NOMO-1 (cell line): ENCODE data around the gene KCNH2.

Experiments
- DNase-seq, 2 experiments: peaks; one replicate each; lab custom pipeline; 2025; ENCODE audit not compliant: unreplicated experiment in 2 of 2; lab: John Stamatoyannopoulos, UW

Gene KCNH2

DNA sequence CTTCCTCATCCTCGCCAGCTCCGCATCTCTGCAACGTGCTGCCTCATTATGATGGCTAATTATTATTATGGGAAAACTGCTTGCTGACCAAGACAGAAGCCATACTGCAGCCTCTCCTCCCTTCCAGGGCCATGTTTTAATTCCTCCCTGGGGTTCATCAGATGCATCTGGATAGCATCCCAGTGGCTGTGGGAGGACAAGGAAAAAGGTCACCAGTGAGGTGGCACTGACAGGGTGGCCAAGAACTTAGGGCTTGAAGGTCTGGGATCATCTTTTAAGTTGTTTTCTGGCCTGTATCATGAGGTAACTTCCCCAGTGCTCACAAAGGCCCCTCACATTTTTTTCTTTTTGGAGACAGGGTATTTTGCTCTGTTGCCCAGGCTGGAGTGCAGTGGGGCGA, 39.6 kb downstream of the KCNH2 start:
- DNase-seq, result no peak

DNA sequence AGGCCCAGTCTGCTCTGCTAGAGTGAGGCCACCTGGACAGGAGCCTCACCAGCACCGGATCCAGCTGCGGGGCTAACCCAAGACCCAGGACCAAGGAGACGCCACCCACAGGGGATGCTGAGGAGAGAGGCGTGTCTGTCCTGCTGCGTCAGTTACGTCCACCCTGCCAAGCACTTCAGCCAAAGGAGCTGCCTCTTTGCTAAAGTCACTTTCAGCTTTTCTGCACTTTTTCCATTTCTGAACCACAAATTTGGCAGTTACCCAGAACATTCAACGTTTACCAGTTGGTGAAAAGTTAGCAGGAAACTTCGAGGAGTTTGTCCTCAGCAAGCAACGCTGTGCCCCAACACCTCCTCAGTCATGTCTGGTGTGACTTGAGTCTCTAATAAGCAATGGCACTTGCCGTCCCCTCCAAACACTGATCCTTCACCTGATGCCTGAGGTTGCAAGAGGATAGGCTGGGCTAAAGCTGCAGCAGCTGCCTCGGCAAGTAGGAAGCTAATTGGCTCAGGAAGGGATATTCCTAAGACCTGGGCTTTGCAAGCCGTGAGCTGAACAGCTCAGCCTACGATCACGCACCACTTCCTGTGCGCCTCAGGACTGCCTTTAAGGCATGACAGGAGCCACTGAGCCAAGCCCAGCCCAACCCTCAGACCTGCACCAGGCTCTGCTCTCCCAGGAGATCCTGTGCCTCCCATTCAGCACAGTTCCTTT, 40.1 kb downstream of the KCNH2 start:
- DNase-seq, result no peak

DNA sequence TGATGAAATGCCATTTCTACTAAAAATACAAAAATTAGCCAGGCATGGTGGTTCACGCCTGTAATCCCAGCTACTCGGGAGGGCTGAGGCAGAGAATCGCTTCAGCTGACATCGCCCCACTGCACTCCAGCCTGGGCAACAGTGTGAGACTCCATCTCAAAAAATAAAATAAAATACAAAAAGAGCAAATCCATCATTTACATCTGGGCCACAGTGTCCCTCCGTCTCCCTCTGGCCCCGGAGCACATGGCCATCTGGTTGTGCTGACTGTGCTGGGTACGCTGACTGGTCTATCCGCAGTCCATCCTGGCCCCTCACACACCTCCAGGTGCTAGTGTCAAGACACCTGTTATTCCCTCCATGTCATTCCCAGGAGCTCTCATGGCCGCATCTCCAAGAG, 42.1 kb downstream of the KCNH2 start:
- no peak for DNase-seq

DNA sequence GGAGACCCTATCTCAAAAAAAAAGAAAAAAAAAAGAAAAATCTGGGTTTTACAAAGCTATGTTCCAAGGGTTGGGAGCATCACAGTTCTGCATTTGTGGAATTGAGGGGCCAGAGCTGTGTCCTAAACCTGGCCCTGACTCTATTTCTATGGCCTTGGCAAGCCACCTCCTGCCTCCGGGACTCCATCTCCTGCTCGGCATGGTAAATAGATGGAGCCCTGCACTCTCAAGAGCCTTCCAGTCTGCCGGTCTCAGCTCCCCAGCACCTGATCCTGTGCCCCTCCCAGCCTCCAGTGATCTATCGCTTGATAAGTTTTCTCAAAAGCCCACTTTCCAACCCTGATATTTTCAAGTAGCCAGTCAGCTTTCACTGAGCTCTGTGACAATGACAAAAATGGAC, 43.0 kb downstream of the KCNH2 start:
- no peak for DNase-seq

DNA sequence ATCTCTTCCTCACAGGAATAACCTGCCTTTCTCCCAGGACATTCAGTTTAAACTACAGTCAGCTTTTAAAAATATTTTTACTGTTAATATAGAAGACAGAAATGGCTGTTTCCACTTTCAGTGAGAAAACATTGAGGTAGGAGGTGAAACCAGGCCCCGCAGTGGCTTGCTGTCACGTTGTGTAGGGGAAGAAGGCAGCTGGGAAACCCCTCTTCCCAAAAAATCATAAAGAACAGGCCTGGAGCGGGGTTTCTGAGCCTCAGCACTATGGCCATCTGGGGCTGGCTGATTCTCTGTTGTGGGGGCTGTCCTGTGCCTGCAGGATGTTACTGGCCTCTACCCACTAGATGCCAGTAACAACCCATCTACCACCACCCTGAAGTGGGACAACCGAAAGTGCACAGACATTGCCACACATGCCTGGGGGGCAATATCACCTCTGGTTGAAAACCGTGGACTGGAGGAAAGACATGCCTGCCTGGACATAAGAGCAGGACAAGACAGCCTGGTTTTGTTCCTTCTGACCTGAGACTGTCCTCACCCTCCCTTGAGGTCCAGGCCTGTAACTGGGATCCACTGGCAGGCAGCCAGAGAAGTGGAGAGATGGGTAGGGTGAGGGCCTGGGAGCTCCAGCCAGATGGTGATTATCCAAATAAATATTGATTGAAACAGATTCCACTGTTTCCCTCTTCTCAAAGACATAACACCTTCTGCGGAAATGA, 43.9 kb downstream of the KCNH2 start:
- no peak for DNase-seq

DNA sequence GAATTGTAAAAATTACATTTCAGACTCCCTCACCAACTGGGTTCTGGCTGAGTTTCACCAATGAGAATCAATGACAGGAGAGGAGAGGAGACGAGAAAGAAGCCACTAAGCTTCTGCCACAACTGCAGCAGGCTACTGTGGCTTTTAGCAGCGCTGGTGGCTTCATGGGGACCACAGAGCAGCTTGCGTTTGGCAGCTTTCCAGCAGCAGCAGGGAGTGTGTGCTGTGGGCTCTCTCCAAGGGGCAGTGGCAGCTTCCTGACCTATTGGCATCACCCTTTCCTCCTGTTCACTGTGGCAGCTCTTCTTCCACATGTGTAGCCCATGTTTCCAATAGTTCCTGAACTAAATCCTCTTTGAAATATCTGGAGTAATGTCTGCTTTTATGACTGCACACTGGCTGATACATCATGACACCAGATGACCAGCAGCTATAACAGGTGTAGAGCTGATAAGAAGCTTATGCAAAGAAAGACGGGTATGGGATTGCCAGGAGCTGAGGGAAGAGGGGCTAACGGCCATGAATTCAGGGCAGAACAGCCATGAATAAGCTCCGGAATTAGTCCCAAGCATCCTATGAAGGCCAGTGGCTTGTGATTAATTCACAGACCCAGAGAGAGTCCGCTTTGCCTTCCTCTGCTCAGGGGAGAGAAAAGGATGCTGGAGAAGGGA, 46.8 kb downstream of the KCNH2 start:
- no peak for DNase-seq

DNA sequence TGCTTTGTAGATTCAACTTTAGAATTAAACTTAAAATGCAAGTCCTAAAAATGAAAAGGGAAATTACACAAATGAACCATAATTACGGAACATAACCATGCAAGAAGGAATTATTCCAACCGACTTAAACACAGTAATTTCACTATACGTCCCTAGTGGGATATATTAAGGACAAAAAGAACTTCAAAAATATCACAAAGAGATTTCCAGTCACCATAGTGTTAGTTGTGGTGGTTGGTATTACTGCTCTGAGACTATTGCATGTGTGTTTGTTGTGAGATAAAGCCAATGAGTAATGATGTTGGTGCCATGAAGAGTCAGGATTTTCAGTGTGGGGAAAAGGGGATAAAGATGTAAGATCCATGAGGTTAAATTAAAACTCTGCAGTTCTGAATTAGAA, 49.6 kb downstream of the KCNH2 start:
- DNase-seq, result no peak

DNA sequence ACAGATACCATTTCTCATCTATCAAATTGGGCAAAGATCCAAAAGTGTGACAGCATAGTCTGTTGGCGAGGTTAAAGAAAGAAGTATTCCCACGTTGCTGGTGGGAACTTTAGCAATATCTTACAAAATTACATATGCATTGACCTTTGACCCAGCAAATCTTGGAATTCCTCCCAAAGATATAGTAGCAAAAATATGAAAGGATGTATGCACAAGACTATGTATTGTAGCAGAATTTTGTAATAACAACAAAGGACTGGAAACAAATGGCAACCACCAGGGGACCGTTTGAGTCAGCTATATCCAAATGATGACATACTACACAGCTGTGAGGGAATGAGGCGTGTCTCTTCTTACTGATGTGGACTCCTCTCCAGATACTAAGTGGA, 50.2 kb downstream of the KCNH2 start:
- no peak for DNase-seq

DNA sequence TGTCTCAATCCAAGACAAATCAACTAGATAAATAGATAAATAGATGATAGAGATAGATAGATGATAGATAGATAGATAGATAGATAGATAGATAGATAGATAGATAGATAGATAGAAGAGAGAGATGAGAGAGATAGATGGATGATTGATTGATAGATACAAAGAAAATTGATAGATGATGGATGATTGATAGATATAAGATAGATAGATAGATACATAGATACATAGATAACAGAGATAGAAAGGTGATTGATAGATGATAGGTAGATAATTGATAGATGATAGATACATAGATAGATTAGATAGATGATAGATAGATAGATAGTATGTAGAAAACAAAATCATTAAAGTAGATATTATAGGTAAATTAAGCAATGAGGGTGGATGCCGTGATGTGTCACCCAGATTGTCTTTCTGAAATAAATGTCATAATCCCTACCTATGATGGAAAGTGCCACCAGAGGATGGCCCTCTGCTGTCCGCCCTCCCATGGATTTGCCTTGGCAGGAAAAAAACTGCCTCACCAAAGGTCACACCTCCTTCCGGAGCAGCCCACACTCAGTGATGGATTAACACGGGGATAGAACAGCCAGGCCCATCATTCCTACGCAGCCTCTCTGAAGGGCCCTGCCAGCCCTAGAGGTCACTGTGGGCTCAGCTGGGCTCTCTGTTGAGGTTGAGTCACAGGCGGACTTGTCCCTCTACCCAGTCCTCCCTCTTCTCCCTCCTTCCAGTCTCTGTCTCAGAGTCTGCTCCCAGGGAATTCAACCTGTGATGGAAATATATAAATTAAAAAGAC, 50.8 kb downstream of the KCNH2 start:
- no peak for DNase-seq

DNA sequence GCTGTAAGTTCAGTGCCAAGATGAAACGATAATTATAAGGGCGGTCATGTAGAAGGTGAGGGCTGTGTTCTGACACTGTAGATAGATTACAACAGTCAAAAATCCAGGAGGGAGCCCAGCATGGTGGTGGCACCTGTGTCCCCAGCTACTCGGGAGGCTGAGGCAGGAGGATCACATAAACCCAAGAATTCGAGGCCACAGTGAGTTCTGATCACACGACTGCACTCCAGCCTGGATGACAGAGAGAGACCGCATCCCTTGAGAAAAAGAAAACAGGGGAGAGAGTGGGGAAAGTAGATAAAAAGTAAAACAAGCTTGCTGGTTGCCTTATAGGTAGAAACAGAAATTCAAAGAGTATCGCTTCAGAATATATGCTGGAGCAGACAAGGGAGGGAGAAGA, 52.1 kb downstream of the KCNH2 start:
- DNase-seq, result no peak

DNA sequence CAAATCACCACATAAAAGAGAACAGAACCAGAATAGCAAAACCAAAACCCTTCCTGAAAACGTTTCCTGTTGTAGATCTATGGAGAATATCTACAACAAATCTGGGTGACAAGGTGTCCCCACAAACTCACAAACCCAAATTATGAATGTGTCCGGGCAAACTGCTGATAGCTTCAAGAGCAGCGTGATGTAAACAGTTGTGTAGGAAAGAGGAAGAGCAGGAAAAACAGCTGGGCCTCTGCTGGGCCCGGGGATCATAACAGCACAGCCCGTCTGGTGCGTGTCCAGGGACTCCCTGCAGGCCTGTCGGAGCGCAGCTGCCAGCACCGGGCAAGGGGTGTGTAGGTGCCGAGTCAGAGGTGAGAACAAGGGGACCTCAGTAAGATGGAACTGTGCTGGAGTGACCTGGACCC, 53.7 kb downstream of the KCNH2 start:
- no peak for DNase-seq

DNA sequence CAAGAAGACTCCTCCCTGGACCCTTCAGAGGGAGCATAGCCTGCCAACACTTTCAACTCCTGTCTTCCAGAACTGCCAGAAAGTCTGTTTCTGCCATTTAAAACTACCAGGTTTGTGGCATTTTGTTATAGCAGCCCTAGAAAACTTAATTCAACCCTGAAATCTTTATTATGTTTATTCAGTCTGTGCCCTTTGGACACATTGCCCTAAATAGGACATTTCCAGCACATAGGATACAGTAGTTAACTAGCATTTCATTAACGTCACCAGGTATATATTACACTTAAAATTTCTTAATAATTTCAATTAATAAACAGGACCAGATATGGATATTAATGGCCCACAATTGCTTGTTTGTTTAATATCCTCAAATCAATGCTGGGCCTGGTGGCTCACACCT, 54.3 kb downstream of the KCNH2 start:
- DNase-seq, result no peak

DNA sequence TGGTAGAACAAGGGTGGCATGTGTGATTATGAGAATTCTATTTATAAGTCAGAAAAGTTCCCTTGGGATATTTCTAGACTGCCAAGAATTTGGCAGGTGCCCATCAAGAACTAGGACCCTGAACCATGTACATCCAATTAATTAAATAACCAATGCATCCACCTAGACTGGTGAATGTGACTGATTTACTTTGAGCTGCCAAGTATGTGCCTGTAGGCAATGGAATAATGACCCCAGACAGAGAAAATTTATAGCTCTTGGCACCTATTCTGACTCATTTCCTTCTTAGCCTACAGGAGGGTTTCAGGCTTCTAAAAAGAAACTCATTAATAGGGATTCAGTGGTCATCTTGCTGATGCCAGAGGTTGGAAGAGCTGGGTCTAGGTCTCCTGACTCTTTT, 54.9 kb downstream of the KCNH2 start:
- no peak for DNase-seq

DNA sequence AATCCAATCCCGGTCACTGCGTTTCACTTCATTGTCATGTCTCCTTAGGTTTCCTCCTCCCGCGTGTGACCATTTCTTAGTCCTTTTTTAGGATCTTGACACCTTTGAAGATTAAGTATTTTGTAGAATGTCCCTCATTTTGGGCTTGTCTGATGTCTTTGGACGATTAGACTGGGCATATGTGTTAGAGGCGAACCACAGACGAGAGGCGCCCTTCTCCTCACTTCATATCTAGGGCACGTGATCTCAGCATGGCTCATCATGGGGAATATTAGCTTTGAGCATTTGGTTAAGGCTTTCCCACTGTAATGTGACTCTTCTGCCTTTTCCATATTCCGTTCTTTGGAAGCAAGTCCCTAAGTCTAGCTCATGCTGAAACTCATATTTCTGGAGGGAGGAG, 59.0 kb downstream of the KCNH2 start:
- no peak for DNase-seq

DNA sequence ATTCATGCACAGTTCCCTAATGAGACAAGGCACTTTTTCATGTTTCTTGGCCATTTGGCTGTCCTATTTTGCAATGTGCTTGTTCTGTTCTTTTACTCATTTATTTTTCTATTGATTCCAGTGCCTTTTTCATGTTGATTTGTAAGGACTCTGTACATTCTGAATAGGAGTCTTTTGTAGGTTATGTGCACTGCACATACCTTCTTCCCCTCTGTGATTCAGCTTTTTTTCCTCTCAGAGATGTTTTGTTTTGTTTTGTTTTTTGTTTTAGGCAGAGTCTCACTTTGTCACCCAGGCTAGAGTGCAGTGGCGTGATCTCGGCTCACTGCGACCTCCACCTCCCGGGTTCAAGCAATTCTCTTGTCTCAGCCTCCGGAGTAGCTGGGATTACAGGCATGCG, 59.7 kb downstream of the KCNH2 start:
- no peak for DNase-seq

DNA sequence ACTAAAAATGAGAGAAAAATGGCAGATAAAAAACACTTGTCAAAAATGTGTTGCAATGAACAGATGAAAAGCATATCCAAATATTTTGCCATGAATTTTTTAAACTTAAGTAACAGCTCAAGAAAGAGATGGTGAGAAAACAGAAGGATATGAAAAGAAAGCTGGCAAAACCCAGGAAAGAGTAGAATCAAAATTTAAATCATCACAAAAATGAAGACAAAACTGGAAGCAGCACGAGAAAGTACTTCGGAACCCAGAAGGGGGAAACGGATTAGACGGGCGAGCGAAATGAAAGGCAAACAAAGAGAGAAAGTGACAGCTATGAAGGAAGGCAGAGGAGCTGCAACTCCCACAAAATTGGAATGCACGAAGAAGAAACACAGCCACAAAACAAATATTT, 60.2 kb downstream of the KCNH2 start:
- DNase-seq, result no peak

DNA sequence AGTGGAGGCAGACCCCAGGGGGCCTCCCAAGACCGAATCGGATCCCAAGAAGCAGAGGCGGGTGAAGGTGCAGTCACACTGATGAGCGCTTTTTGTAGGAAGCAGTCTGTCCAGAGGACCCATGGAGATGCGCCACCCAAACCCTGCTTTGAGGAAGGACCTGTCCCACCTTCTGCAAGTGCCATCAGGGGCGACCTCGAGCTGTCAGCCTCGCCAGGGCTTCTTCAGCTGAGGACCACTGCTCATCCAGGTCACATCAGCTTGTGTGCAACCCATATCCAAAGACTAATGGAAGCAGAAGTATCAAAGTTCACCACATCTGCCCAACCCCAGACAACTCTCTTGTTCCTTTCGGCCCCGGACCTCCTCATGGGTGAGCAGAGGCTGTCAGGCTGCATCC, 61.5 kb downstream of the KCNH2 start:
- no peak for DNase-seq

DNA sequence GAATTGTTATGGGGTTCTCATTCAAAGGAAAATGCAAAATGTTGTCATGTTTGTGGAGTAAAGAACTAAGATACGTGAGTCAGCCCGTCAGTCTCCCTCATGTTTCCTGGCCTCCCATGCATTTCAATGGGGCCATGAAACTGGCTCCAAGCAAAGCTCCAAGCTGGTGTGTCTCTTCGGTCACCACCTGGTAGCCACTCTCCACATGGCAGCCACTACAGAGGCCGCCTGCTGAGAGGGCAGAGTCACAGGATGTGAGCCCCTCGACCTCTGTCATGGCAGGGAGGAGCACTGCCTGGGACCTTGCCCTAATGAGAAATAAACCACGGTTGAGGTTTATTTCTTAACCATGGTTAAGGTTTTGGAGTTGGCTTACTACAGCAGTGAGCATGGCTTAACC, 63.2 kb downstream of the KCNH2 start:
- DNase-seq, result no peak

DNA sequence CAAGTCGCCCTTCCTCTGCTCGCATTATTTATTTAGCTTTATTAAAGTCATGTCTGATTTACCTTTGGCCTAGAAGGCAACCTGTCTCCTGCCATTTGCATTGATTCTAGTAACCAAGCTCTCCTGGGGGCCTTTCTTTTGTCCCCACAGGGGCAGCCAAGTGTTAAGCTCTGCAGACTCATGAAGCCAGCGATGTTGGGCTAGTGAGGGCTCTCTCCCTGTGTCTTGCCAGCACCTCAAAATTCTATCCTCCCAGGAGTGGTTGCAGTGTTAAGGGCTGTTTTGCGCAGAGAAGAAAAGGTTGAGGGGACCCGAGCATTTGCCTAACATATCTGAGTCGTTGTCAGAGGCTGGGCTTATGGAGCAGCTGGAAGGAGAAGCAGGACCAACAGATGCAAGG, 63.9 kb downstream of the KCNH2 start:
- no peak for DNase-seq

DNA sequence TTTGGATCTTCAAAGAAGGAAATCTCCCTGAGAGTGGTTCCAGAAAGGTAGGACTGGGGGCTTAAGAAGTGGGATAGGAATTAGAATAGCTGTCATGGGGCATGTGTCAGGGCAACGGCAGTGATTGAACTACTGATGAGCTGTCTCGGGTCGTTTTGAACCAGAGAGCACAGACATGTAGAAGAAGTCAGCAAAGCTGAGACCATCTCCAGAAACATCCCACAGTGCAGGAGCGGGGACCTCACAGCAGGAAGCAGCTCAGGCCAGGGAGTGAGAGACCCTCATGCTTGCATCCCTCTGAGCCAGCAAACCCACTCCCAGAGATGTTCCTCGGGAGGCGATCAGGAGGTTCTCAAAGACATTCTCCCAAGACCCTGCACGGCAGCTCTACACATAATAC, 65.7 kb downstream of the KCNH2 start:
- DNase-seq, result no peak

DNA sequence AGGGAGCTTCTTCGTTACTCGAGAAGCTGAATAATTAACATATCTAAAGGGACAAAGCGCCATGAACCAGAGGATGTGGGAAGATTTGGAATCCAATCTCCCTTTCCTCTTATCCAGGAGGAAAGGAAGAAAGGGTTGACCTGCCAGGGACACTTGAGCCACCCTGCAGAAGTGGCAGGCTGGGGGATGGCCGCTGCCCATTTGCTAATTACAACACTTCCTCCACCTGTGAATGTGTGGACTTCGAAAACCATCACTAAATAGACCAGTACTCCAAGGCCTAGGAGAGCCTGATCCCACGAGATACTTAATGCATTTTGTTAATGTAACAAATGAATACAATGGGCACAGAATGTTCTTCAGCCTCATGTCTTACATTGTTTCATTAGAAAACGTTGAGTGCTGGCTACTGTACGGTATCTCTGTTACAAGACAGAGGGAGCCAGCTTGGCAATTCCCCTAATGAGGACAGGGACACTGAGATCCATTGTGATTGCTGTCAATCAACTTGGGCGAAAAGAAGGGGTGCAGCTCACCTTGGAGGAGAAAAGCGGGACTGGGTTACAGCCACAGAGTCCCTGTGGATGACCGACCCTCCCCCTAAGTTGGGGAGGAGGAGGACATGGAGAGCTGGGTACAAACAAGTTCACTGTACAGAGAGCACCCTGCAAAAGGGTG, 66.4 kb downstream of the KCNH2 start:
- no peak for DNase-seq
